GM20000 (cell line): ENCODE results near the gene ZNF714.

Experiments used
- DNase-seq: peaks from one replicate; pipeline ENCODE4 v3.0.0; 2012; ENCODE audit warnings: low spot score
- CTCF ChIP-seq: IDR thresholded peaks from 2 replicates; pipeline ENCODE4 v1.5.1; 2012; ENCODE audit warnings: mild to moderate bottlenecking, control low read depth; ENCODE audit errors: extremely low read depth, missing control alignments

Gene ZNF714

DNA sequence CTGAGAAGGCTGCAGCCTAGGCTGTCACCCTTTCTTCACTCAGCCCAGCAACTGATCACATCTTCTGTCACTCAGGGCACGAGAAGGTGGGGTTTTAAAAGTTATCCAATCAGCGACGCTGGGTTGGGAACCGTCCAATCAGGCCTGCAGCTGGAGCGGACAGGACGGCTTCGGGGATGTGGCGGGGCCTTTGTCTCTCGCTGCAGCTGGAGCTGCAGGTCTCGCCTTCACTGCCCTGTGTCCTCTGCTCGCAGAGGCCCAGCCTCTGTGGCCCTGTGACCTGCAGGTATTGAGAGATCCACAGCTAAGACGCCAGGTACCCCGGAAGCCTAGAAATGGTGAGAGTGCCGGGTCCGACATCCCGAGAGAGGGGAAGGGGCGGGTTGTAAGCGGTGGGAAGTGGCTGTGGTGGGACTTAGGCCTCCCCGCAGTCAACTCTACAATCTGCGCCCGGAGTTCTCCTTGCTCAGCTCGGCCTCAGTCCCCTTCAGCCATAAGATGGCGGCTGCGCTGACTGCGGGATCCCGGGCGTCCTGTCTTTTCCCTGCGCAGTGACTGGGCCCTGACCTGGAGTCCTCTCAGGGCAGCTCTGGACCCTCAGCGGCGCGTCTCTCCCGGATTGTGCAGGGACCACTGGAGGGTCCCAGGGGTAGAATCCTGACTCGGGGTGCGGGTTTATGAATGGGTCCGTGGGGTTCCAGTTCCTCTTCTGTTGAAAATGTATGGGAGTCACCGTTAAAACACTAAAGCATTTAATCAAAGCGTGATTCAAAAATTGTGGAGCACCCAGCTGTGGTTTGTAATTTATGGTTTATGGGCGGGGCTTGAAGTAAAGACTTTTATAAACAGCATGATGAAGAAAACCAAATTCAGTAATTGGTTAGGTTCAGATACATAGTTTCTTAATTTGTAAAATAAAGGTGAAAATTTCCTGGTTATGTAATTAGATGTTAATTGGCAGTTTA, at the start of gene ZNF714:
Gene ZNF714, plus strand, starts transcription at position 193 of the 965 bp plus-strand sequence. CDS start 16,066 bp downstream, outside the sequence.
- no peak for TF ChIP-seq CTCF
- peak; percentile 78 for DNase-seq

DNA sequence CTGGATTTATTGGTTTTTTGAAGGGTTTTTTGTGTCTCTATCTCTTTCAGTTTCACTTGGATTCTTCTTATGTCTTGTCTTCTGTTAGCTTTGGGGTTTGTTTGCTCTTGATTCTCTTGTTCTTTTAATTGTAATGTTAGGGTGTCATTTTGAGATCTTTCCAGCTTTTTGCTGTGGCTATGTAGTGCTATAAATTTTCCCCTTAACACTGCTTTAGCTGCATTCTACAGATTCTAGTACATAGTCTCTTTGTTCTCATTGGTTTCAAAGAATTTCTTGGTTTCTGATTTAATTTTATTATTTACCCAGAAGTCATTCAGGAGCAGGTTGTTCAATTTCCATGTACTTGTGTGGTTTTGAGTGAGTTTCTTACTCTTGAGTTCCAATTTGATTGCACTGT, 37.0 kb upstream of the ZNF714 start:
- no peak for TF ChIP-seq CTCF
- DNase-seq: no peak

DNA sequence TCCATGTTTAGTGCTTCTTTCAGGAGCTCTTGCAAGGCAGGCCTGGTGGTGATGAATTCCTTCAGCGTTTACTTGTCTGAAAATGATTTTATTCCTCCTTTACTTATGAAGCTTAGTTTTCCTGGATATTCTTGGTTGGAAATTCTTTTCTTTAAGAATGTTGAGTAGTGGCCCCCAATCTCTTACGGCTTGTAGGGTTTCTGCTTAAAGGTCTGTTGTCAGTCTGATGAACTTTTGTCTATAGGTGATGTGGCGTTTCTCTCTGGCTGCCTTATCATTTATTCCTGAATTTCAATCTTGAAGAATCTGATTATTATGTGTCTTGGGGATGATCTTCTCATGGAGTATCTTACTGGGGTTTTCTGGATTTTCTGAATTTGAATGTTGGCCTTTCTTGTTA, 35.5 kb upstream of the ZNF714 start:
- TF ChIP-seq CTCF: no peak
- no peak for DNase-seq

DNA sequence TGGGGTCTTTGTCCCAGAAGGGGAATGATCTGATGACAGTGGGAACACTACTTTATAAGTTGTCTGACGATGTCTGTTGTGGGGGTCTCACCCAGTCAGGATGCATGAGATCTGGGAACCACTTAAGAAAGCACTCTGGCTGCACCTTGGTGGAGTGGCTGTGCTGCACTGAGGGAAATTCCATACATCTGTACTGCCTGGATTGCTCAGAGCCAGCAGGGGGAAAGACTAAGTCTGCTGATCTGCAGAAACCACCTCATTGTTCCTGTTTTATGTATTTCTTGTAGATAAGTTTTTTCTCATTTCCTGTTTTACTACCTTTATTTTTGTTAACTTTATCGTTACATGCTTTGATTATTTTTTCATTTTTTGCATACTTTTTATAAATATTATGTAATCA, 34.3 kb upstream of the ZNF714 start:
- no peak for TF ChIP-seq CTCF
- no peak for DNase-seq

DNA sequence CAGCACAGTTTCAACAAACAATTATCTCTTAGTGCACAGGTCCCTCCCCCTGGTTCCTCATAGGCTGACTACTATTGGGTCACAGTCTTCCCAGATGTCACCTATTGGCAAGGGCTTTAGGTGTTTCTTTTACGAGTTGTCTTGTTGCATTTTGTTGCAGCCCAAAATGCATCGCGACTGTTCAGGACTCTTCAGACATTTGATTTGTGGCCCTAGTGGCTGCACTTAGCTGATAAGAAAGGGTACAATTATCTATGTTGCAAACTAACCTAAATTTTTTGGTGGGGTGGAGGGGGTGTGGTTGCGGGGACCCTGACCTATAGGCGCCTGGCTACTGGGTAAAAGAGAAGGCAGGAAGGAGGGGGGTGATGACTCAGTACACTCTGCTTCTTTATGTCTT, 29.1 kb upstream of the ZNF714 start:
- TF ChIP-seq CTCF: no peak
- DNase-seq: no peak

DNA sequence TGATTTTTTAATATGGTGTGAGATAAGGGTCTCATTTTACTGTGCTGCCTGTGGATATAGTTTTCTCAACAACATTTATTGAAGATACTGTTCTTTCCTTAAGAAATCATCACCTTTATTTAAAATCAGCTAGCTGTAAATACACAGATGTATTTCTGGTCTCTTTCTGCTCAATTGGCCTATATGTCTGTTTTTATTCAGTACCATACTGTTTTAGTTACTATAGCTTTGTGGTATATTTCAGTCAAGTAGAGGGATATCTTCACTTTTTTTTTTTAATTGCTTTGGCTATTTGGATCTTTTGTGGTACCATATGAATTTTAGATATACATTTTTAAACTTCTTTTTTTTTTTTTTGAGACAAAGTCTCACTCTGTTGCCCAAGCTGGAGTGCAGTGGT, 16.7 kb upstream of the ZNF714 start:
- DNase-seq: no peak
- TF ChIP-seq CTCF: no peak

- DNase-seq: no peak
- no peak for TF ChIP-seq CTCF
Measured at GRCh38 chr19:21084343-21084742, 2.3 kb downstream of the ZNF714 start.
